Glutamatergic neuron (in vitro differentiated cells): ENCODE measurements around the gene PAQR9. TPM values are rescaled to one million over a fixed set of nuclear protein-coding genes. Genes with fewer than 3 reads are reported as not detected.

Experiments
- DNase-seq: peaks from one replicate; pipeline ENCODE4 v3.0.0; 2022
- H3K27ac Mint-ChIP-seq: one replicate; pipeline ENCODE4 v1.8.0; 2020; ENCODE audit warnings: mild to moderate bottlenecking, mixed read lengths, inconsistent platforms; ENCODE audit not compliant: unreplicated experiment
- H3K27me3 Mint-ChIP-seq: one replicate; pipeline ENCODE4 v1.8.0; 2020; ENCODE audit warnings: mild to moderate bottlenecking, moderate library complexity, mixed read lengths, inconsistent platforms; ENCODE audit not compliant: unreplicated experiment
- H3K36me3 Mint-ChIP-seq: one replicate; pipeline ENCODE4 v1.8.0; 2020; ENCODE audit warnings: mild to moderate bottlenecking, mixed read lengths, inconsistent platforms; ENCODE audit not compliant: unreplicated experiment
- H3K4me1 Mint-ChIP-seq: one replicate; pipeline ENCODE4 v1.8.0; 2020; ENCODE audit warnings: mild to moderate bottlenecking, low read depth, mixed read lengths, inconsistent platforms; ENCODE audit not compliant: unreplicated experiment
- H3K4me3 Mint-ChIP-seq: one replicate; pipeline ENCODE4 v1.8.0; 2020; ENCODE audit warnings: mild to moderate bottlenecking, mixed read lengths, inconsistent platforms; ENCODE audit not compliant: unreplicated experiment
- H3K9me3 Mint-ChIP-seq: one replicate; pipeline ENCODE4 v1.8.0; 2020; ENCODE audit warnings: mild to moderate bottlenecking, moderate library complexity, mixed read lengths, inconsistent platforms; ENCODE audit not compliant: unreplicated experiment
- CTCF ChIP-seq: fragments of 200-600 bp; sonication (generic); IDR thresholded peaks from one replicate; pipeline ENCODE4 v1.5.0; 2021; ENCODE audit not compliant: partially characterized antibody, unreplicated experiment
- total RNA-seq: library from RNA; stranded (reverse); fragmentation: NEBNext Ultra II Directional; extraction: Animal tissue kit (Norgen Biotek cat#: 25700); gene quantifications from one replicate; pipeline ENCODE4 v1.2.1, GENCODE V29; 2021; ENCODE audit not compliant: unreplicated experiment

Gene PAQR9
- total RNA-seq, 1 donor from 2014 or later = 2.5 TPM

- Mint-ChIP-seq H3K27ac (no peak overlapping the region), H3K4me3 (no peak overlapping the region), H3K9me3 (peaks cover 2% of the 10 kb centered on the region), H3K4me1 (peaks cover 4% of the 10 kb centered on the region), H3K36me3 (peaks cover 3% of the 10 kb centered on the region), H3K27me3 (no peaks in the 10 kb centered on the region)
- no peak for DNase-seq
- no peak for TF ChIP-seq CTCF
Measured at GRCh38 chr3:142975316-142975995, 12.0 kb upstream of the PAQR9 start.

GRCh38 chr3:142973217-142974009, 9.9 kb upstream of the PAQR9 start:
- Mint-ChIP-seq H3K4me3 (no peak overlapping the region), H3K36me3 (no peaks in the 10 kb centered on the region)

GRCh38 chr3:142972092-142972753, 8.7 kb upstream of the PAQR9 start:
- Mint-ChIP-seq H3K9me3 (peaks cover 4% of the 10 kb centered on the region), H3K27me3 (peaks cover 2% of the 10 kb centered on the region), H3K27ac (no peak overlapping the region), H3K4me1 (peaks cover 3% of the 10 kb centered on the region), H3K36me3 (no peaks in the 10 kb centered on the region), H3K4me3 (no peak overlapping the region)
- no peak for TF ChIP-seq CTCF
- no peak for DNase-seq

More at GRCh38 chr3:142973217-142974009, 9.9 kb upstream of the PAQR9 start:
- no peak for TF ChIP-seq CTCF
- DNase-seq = no peak
- no peaks in the 10 kb centered on the region for H3K27me3 Mint-ChIP-seq
- H3K9me3 Mint-ChIP-seq = peaks cover 2% of the 10 kb centered on the region
- no peak overlapping the region for H3K27ac Mint-ChIP-seq
- H3K4me1 Mint-ChIP-seq = peaks cover 3% of the 10 kb centered on the region

- Mint-ChIP-seq H3K9me3 (peaks cover 4% of the 10 kb centered on the region), H3K36me3 (no peaks in the 10 kb centered on the region), H3K27ac (no peak overlapping the region), H3K4me1 (no peaks in the 10 kb centered on the region), H3K27me3 (peaks cover 4% of the 10 kb centered on the region), H3K4me3 (no peak overlapping the region)
- DNase-seq = no peak
- no peak for TF ChIP-seq CTCF
Measured at GRCh38 chr3:142971431-142971830, 8.0 kb upstream of the PAQR9 start.
